OCI-LY3 (cell line): ENCODE results near the gene PTPRU.

Source experiments
- CTCF ChIP-seq: fragments of 200-600, 300-600 bp; sonication (generic); IDR thresholded peaks from 2 replicates; pipeline ENCODE4 v1.5.1; 2014; ENCODE audit warnings: antibody characterized with exemption, low read length, low read depth
- EZH2phosphoT487 ChIP-seq: fragments of 200-600 bp; shearing (Covaris generic); IDR thresholded peaks from 2 replicates; pipeline ENCODE4 v1.6.1; 2018; ENCODE audit warnings: antibody characterized with exemption, mixed run types, low read depth

DNA sequence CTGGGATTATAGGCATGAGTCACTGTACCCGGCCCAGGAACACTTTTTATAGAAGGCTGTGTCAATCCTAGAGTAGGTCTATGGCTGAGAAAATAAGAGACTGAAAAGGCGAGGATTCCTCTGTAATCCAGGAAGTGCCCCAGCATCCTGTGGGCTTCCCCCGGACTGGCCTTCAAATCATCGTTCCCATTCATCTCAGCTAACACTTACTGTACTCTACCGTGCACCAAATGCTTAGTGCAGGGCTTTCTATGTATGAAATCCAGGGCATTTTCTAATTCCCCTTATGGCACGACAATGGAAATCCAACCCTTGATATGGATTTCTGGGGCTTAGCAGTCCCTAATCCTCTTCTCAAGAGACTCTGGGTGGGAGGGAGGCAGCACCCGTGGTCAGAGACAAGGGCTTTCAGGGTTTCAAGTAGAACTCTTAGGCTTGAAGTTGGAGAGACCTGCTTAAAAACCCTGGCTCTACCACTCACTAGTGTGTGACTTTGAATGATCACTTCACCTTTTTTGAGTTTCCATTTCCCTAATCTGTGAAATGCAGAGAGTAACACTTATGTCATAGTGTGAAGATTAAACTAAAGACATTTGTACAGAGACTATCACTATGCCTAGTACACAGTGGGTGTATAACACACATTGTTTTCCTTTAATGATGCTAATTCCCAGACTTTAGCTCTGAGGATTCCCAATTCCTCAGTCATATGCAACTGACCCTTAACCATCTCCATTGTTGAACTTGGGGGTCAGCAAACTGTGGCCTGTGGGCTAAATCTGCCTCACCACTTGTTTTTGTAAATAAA lies 25.8 kb upstream of the PTPRU start:
- TF ChIP-seq CTCF (no peak), EZH2phosphoT487 (no peak)
